NB4 (cell line): Measurements from ENCODE around the gene TNFRSF12A.

Experiments used
- DNase-seq: peaks from one replicate; pipeline ENCODE4 v3.0.0; 2010; ENCODE audit warnings: low read depth
- H3K4me3 ChIP-seq: one replicate; pipeline ENCODE4 v1.5.1; 2011; ENCODE audit warnings: mild to moderate bottlenecking, low read depth, low read length, moderate library complexity
- MYC ChIP-seq: IDR thresholded peaks from 2 replicates; pipeline ENCODE4 v1.6.1; 2011; ENCODE audit warnings: low read depth, low read length
- POLR2A ChIP-seq: IDR thresholded peaks from 2 replicates; pipeline ENCODE4 v1.6.1; 2011; ENCODE audit warnings: mild to moderate bottlenecking; ENCODE audit not compliant: insufficient read length; ENCODE audit errors: extremely low read depth
- TF ChIP-seq, protein P1 (sequence below): IDR thresholded peaks from 2 replicates; pipeline ENCODE4 v1.6.1; 2011; ENCODE audit warnings: low read depth, low read length
- TF ChIP-seq, protein P2 (sequence below): IDR thresholded peaks from one replicate; pipeline ENCODE4 v1.5.1; 2012; ENCODE audit warnings: low read depth, low read length

The TNFRSF12A gene

DNA sequence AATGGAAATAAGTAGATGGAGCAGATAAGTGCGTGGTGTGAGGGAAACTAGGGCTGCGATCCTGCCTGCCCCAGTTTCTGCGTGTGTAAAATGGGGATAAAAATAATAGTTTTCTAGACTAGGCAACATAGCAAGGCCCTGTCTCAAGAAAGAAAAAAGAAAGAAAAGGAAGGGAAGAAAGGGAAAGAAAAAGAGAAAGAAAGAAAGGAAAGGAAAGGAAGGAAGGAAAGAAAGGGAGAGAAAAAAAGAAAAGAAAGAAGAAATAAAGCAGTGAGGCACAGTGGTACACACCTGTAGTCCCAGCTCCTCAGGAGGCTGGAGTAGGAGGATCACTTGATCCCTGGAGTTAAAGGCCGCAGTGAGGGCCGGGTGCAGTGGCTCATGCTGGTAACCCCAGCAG is 37.8 kb upstream of the TNFRSF12A start:
- no peak overlapping the region for H3K4me3 ChIP-seq

DNA sequence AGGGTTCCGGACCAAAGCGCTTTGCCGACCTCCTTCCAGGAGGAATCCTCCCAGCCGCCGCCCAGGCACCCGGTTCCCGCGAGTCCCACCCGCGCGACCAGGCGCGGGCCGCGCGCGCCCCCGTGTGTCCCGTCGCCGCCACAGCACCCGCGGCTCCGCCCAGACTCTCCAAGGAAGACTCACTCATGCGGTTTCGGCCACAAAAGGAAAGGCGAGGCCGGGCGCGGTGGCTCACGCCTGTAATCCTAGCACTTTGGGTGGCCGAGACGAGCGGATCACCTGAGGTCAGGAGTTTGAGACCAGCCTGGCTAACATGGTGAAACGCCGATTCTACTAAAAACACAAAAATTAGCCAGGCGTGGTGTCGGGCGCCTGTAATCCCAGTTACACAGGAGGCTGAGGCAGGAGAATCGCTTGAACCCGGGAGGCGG is 36.4 kb upstream of the TNFRSF12A start:
- DNase-seq: peak; percentile 81
- H3K4me3 ChIP-seq: no peak overlapping the region
- TF ChIP-seq, protein P1, sequence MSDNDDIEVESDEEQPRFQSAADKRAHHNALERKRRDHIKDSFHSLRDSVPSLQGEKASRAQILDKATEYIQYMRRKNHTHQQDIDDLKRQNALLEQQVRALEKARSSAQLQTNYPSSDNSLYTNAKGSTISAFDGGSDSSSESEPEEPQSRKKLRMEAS: no peak; the same call in 1 of the 2 replicates
- TF ChIP-seq POLR2A (no peak), MYC (peak; percentile 47; the same call in 1 of the 2 replicates)
- TF ChIP-seq, protein P2, sequence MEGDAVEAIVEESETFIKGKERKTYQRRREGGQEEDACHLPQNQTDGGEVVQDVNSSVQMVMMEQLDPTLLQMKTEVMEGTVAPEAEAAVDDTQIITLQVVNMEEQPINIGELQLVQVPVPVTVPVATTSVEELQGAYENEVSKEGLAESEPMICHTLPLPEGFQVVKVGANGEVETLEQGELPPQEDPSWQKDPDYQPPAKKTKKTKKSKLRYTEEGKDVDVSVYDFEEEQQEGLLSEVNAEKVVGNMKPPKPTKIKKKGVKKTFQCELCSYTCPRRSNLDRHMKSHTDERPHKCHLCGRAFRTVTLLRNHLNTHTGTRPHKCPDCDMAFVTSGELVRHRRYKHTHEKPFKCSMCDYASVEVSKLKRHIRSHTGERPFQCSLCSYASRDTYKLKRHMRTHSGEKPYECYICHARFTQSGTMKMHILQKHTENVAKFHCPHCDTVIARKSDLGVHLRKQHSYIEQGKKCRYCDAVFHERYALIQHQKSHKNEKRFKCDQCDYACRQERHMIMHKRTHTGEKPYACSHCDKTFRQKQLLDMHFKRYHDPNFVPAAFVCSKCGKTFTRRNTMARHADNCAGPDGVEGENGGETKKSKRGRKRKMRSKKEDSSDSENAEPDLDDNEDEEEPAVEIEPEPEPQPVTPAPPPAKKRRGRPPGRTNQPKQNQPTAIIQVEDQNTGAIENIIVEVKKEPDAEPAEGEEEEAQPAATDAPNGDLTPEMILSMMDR: peak; percentile 60

More for the DNA sequence above, 37.8 kb upstream of the TNFRSF12A start:
- DNase-seq: no peak
- TF ChIP-seq, protein P1: no peak
- TF ChIP-seq POLR2A (no peak), MYC (no peak)
- TF ChIP-seq, protein P2: no peak

DNA sequence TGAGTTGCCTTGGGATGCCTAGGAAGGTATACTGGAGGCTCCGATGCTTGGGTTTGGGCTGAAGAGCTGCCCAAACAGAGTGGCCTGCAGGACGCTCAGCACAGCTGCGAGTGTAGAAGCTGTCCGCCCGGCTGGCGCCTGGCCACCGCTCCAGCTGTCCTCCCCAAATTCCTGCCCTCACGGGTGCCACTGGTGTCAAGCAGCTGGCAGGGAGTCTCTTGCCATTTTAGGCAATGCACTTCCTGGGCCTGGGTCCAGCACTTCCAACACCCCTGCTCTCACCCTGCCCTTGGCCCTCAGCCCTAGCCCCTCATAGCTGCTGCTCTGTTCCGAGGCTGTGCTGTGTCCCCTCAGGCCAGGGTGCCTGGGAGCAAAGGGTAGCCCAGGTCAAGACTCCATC is 34.7 kb upstream of the TNFRSF12A start:
- TF ChIP-seq, protein P1: no peak
- TF ChIP-seq MYC: no peak
- no peak for TF ChIP-seq POLR2A
- TF ChIP-seq, protein P2: no peak
- H3K4me3 ChIP-seq: no peak overlapping the region
- no peak for DNase-seq

DNA sequence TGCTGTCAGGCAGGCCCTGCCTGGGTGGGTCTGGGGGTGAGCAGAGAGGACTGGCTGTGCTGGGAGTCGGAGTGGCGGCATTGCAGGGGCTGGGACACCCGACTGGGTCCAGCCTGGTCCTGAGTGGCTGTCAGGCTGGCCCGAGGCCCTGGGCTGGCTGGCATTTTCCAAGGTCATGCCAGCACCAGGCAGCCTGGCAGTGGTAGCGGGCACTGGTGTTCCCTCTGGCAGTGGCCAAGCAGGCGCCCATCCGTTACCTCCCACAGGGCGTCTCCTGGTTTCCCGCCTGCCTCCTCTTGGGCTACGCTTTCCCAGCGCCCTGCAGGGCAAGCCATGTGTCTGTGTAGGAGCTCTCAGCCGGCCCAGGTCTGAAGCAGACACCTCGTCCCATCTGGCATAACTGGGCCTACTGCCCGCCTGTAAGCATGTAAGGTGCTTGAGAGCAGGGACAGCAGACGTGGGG is 34.2 kb upstream of the TNFRSF12A start:
- no peak overlapping the region for H3K4me3 ChIP-seq
- no peak for DNase-seq
- TF ChIP-seq MYC (no peak), POLR2A (no peak)
- TF ChIP-seq, protein P1: no peak
- TF ChIP-seq, protein P2: no peak

DNA sequence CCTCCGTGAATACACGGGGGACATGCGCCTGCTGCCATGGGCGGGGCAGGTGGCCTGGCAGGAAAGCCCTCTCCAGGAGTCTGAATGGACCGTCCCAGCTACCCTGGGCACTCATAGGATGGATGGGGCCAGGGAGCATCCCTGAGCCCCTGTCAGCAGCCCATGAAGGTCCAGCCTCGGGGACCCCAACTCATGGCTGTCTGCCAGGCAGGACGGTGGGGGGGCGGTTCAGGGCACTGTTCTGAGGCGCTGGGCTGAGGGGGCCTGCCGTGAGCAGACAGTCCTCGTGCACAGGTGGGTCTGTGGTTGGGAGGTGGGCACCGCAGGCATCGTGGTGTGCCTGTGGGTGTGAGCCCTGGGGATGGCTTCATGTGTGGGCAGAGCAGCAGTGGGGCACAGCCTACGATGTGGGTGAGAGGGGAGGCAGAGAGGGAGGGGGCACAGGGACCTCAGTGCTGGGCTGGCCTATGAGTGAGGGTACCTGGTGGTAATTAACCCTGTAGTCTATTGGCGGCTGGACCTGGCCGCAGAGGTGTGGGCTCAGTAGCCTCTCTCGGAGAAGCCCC is 33.5 kb upstream of the TNFRSF12A start:
- TF ChIP-seq, protein P1: no peak
- TF ChIP-seq, protein P2: no peak
- no peak for TF ChIP-seq POLR2A
- TF ChIP-seq MYC: no peak
- no peak for DNase-seq
- no peak overlapping the region for H3K4me3 ChIP-seq
